Measurements from ENCODE around the gene ANKRA2.

Gene ANKRA2

GRCh38 chr5:73565139-73565968 is at the start of gene ANKRA2, which contains the start of gene UTP15:
Gene ANKRA2, minus strand, starts transcription at chr5:73565639. Its CDS starts 2,758 bp downstream, at chr5:73562881.
Gene UTP15, plus strand, starts transcription at chr5:73565743. Its CDS starts 1,602 bp downstream, at chr5:73567345.
- peak; percentile 98 for DNase-seq (ENCODE audit: low read depth)

- DNase-seq (ENCODE audit: low read depth), result no peak
Measured at GRCh38 chr5:73615085-73615484, 49.6 kb upstream of the ANKRA2 start.

- no peak for DNase-seq (ENCODE audit: low read depth)
Measured at GRCh38 chr5:73612799-73613198, 47.4 kb upstream of the ANKRA2 start.

- no peak for DNase-seq (ENCODE audit: low read depth)
Measured at GRCh38 chr5:73607228-73607627, 41.8 kb upstream of the ANKRA2 start.

GRCh38 chr5:73606206-73606753 is 40.8 kb upstream of the ANKRA2 start:
- DNase-seq (ENCODE audit: low read depth), result no peak

GRCh38 chr5:73605223-73606087 is 40.0 kb upstream of the ANKRA2 start:
- no peak for DNase-seq (ENCODE audit: low read depth)

- DNase-seq (ENCODE audit: low read depth), result no peak
Measured at GRCh38 chr5:73603998-73604397, 38.6 kb upstream of the ANKRA2 start.

- DNase-seq (ENCODE audit: low read depth), result no peak
Measured at GRCh38 chr5:73599380-73599779, 33.9 kb upstream of the ANKRA2 start.

- DNase-seq (ENCODE audit: low read depth), result no peak
Measured at GRCh38 chr5:73596705-73597328, 31.4 kb upstream of the ANKRA2 start.

- no peak for DNase-seq (ENCODE audit: low read depth)
Measured at GRCh38 chr5:73592551-73592950, 27.1 kb upstream of the ANKRA2 start.

GRCh38 chr5:73591698-73592501 is 26.5 kb upstream of the ANKRA2 start:
- no peak for DNase-seq (ENCODE audit: low read depth)

- DNase-seq (ENCODE audit: low read depth), result peak; percentile 24
Measured at GRCh38 chr5:73591102-73591695, 25.8 kb upstream of the ANKRA2 start.

- DNase-seq (ENCODE audit: low read depth), result no peak
Measured at GRCh38 chr5:73587923-73588322, 22.5 kb upstream of the ANKRA2 start.

- no peak for DNase-seq (ENCODE audit: low read depth)
Measured at GRCh38 chr5:73582285-73583145, 17.1 kb upstream of the ANKRA2 start.

- DNase-seq (ENCODE audit: low read depth), result no peak
Measured at GRCh38 chr5:73565969-73566547, 619 bp upstream of the ANKRA2 start.

- no peak for DNase-seq (ENCODE audit: low read depth)
Measured at GRCh38 chr5:73564675-73565074, 764 bp downstream of the ANKRA2 start.

GRCh38 chr5:73564018-73564417 is 1.4 kb downstream of the ANKRA2 start:
- no peak for DNase-seq (ENCODE audit: low read depth)

- DNase-seq (ENCODE audit: low read depth), result no peak
Measured at GRCh38 chr5:73558950-73559349, 6.5 kb downstream of the ANKRA2 start.

GRCh38 chr5:73552642-73553041 is 12.8 kb downstream of the ANKRA2 start:
- no peak for DNase-seq (ENCODE audit: low read depth)

GRCh38 chr5:73550016-73550415 is 15.4 kb downstream of the ANKRA2 start:
- DNase-seq (ENCODE audit: low read depth), result no peak
